Mammary epithelial cell (primary cell): ENCODE data around the gene PROS1.

Experiments used
- CTCF ChIP-seq, 2 donors: IDR thresholded peaks in 1 of 2; conservative IDR thresholded peaks in 1 of 2; 2 replicates each; pipeline ENCODE4 v1.5.1; 2011 to 2012; ENCODE audit warnings: inconsistent platforms in 2 of 2, low read length in 2 of 2, mild to moderate bottlenecking in 2 of 2, control low read depth in 1 of 2, low read depth in 1 of 2; ENCODE audit not compliant: insufficient read depth in 1 of 2; ENCODE audit errors: extremely low read depth in 1 of 2
- EZH2 ChIP-seq: IDR thresholded peaks from 2 replicates; pipeline ENCODE4 v1.6.1; 2012; ENCODE audit warnings: low read length, inconsistent platforms, borderline replicate concordance

- TF ChIP-seq CTCF (conservative IDR thresholded peaks at IDR 0.05 in 1 of 2, IDR thresholded peaks at IDR 0.05 in 1 of 2; ENCODE audit: extremely low read depth in 1 of 2, insufficient read depth in 1 of 2, low read depth in 1 of 2, low read length in 2 of 2) (no peak), EZH2 (no peak)
Observed at GRCh38 chr3:94009608-94010007, 35.9 kb upstream of the PROS1 start.
